PC-9 (cell line): ENCODE results near the gene TMEM30B. TPM values are rescaled to one million over a fixed set of nuclear protein-coding genes. Genes with fewer than 3 reads are reported as not detected.

Source experiments
- BruUV-seq: library from RNA; stranded (reverse); fragments of 400-500 nt; replicated peaks from 2 replicates; lab custom pipeline; 2021; lab: Mats Ljungman, UMichigan
- CTCF ChIA-PET: fragments of 300-600 bp; sonication (Branson Sonifier 250); formaldehyde crosslinking; loops from one replicate; lab custom pipeline; 2022; ENCODE audit warnings: antibody characterized with exemption; lab: Charles Lee
- POLR2A ChIA-PET: fragments of 300-600 bp; sonication (Branson Sonifier 250); formaldehyde crosslinking; loops from one replicate; lab custom pipeline; 2022; ENCODE audit warnings: antibody characterized with exemption; ENCODE audit not compliant: unreplicated experiment; lab: Charles Lee
- DNase-seq, 2 experiments: peaks; one replicate each; pipeline versions ENCODE4 v3.0.0 to v3.0.0-alpha.2; 2015 to 2022; ENCODE audit warnings: mixed read lengths in 1 of 2
- H2AFZ ChIP-seq: fragments of 200-600 bp; sonication (generic); 2 replicates; pipeline ENCODE4 v1.8.1; 2017; ENCODE audit warnings: antibody characterized with exemption
- H3F3A ChIP-seq: fragments of 200-600 bp; sonication (generic); 2 replicates; pipeline ENCODE4 v1.8.1; 2017; ENCODE audit warnings: antibody characterized with exemption, mild to moderate bottlenecking, low read depth; ENCODE audit not compliant: insufficient read depth
- H3K27ac ChIP-seq: fragments of 200-600 bp; sonication (generic); 2 replicates; pipeline ENCODE4 v1.6.1; 2016; ENCODE audit warnings: mixed run types
- H3K27me3 ChIP-seq: fragments of 200-600 bp; sonication (generic); 2 replicates; pipeline ENCODE4 v1.6.1; 2016; ENCODE audit warnings: low read depth, mixed run types; ENCODE audit not compliant: insufficient read depth
- H3K36me3 ChIP-seq: fragments of 200-600 bp; sonication (generic); 2 replicates; pipeline ENCODE4 v1.6.1; 2016; ENCODE audit warnings: low read depth, mixed run types
- H3K4me1 ChIP-seq: fragments of 200-600 bp; sonication (generic); replicated peaks from 2 replicates; pipeline ENCODE4 v1.6.1; 2016; ENCODE audit warnings: mixed run types; ENCODE audit not compliant: insufficient read depth
- H3K4me2 ChIP-seq: fragments of 200-600 bp; sonication (generic); 2 replicates; pipeline ENCODE4 v1.6.1; 2017; ENCODE audit warnings: mixed run types
- H3K4me3 ChIP-seq: fragments of 200-600 bp; sonication (generic); 2 replicates; pipeline ENCODE4 v1.6.1; 2016; ENCODE audit warnings: mixed run types
- H3K79me2 ChIP-seq: fragments of 200-600 bp; sonication (generic); 2 replicates; pipeline ENCODE4 v1.6.1; 2017; ENCODE audit warnings: low read depth, mixed run types
- H3K9me2 ChIP-seq: fragments of 200-600 bp; sonication (generic); 2 replicates; pipeline ENCODE4 v1.8.1; 2017; ENCODE audit warnings: mild to moderate bottlenecking; ENCODE audit not compliant: insufficient read depth
- H3K9me3 ChIP-seq: fragments of 200-600 bp; sonication (generic); 2 replicates; pipeline ENCODE4 v1.8.1; 2016; ENCODE audit warnings: low read depth; ENCODE audit not compliant: insufficient read depth
- H4K20me1 ChIP-seq: fragments of 200-600 bp; sonication (generic); 2 replicates; pipeline ENCODE4 v1.8.1; 2017; ENCODE audit not compliant: insufficient read depth
- CTCF ChIP-seq: fragments of 200-600 bp; sonication (generic); conservative IDR thresholded peaks from 2 replicates; pipeline ENCODE4 v1.6.1; 2017; ENCODE audit warnings: mixed run types, antibody characterized with exemption, mild to moderate bottlenecking, moderate library complexity
- EZH2 ChIP-seq: fragments of 200-600 bp; sonication (generic); IDR thresholded peaks from 2 replicates; pipeline ENCODE4 v1.8.0; 2017; ENCODE audit warnings: antibody characterized with exemption, low read depth
- intact Hi-C: fragments of 100-400 bp; cut with micrococcal nuclease; formaldehyde crosslinking; loops from one replicate; pipeline ENCODE4 v1.10.0; 2022; ENCODE audit not compliant: unreplicated experiment
- total RNA-seq: library from RNA; stranded (reverse); gene quantifications from 2 replicates; pipeline ENCODE4 v1.2.3, GENCODE V29; 2021

TMEM30B gene
- total RNA-seq, 1 experiment from 2014 or later = 19.6 TPM

- POLR2A ChIA-PET = no interaction called here
- Histone ChIP-seq H3F3A (no peaks in the 10 kb centered on the region; the same call in 1 of the 2 replicates), H3K4me3 (no peak overlapping the region), H3K4me1 (peaks cover 7% of the 10 kb centered on the region), H3K9me3 (no peaks in the 10 kb centered on the region), H4K20me1 (no peaks in the 10 kb centered on the region), H3K4me2 (no peak overlapping the region), H3K79me2 (no peaks in the 10 kb centered on the region), H3K27me3 (no peaks in the 10 kb centered on the region), H3K27ac (no peak overlapping the region), H3K9me2 (no peaks in the 10 kb centered on the region), H3K36me3 (no peaks in the 10 kb centered on the region), H2AFZ (no peak overlapping the region)
- DNase-seq = no peak
- intact Hi-C loops = loop anchor here (10.0 kb wide), 1 partner anchor 1062 kb away; no protein-coding TSS in a partner anchor
- no TSS peak for BruUV-seq
- CTCF ChIA-PET = interaction anchor here (0.7 kb wide), 1 partner anchor 552 kb away, joined by 3 read pairs; no protein-coding TSS in a partner anchor
- TF ChIP-seq EZH2 (no peak), CTCF (no peak)
These were observed 24.2 kb downstream of the TMEM30B start for GRCh38 chr14:61256826-61257468.

GRCh38 chr14:61255968-61256367, 25.2 kb downstream of the TMEM30B start:
- intact Hi-C loops = loop anchor here (10.0 kb wide), 1 partner anchor 1061 kb away; no protein-coding TSS in a partner anchor
- no peak overlapping the region for H2AFZ ChIP-seq
- BruUV-seq = no TSS peak

More at GRCh38 chr14:61255968-61256367, 25.2 kb downstream of the TMEM30B start:
- H3K79me2 ChIP-seq = no peaks in the 10 kb centered on the region
- no peak for DNase-seq
- H3K27me3 ChIP-seq = no peaks in the 10 kb centered on the region
- no peaks in the 10 kb centered on the region for H3K9me2 ChIP-seq
- no peaks in the 10 kb centered on the region for H3K9me3 ChIP-seq
- H3K4me2 ChIP-seq = no peak overlapping the region
- H3F3A ChIP-seq = no peaks in the 10 kb centered on the region; the same call in 1 of the 2 replicates
- POLR2A ChIA-PET = no interaction called here
- no peaks in the 10 kb centered on the region for H3K36me3 ChIP-seq
- no peak overlapping the region for H3K4me3 ChIP-seq
- H3K4me1 ChIP-seq = peaks cover 7% of the 10 kb centered on the region
- CTCF ChIA-PET = no interaction called here
- no peaks in the 10 kb centered on the region for H4K20me1 ChIP-seq
- H3K27ac ChIP-seq = no peak overlapping the region
- no peak for TF ChIP-seq CTCF
- no peak for TF ChIP-seq EZH2
